Ovary (tissue), 9 donors: ENCODE data around the gene PLEK. TPM values are rescaled to one million over a fixed set of nuclear protein-coding genes. Genes with fewer than 3 reads are reported as not detected.
"Not testable (repeated sequence)": the region's sequence is repeated elsewhere in the genome, so short reads cannot be mapped to it uniquely, and the experiment has no call there.

ENCODE experiments used
- DNase-seq, 5 donors: peaks; one replicate each; pipeline ENCODE4 v3.0.0-alpha.2; 2019 to 2020
- H3K27ac ChIP-seq, 2 donors: fragments of 200-600 bp; one replicate each; pipeline versions ENCODE4 v1.5.1 to v1.8.0; 2019 to 2022
- H3K27me3 ChIP-seq: fragments of 200-600 bp; one replicate; pipeline ENCODE4 v1.8.0; 2022
- H3K36me3 ChIP-seq: fragments of 200-600 bp; sonication (generic); one replicate; pipeline ENCODE4 v1.5.1; 2019
- H3K4me1 ChIP-seq: one replicate; pipeline ENCODE4 v1.8.1; 2013; ENCODE audit warnings: mild to moderate bottlenecking, moderate library complexity; ENCODE audit not compliant: insufficient read depth
- H3K4me3 ChIP-seq: fragments of 200-600 bp; sonication (generic); one replicate; pipeline ENCODE4 v1.5.1; 2017
- H3K9me3 ChIP-seq, 2 donors: fragments of 200-600 bp in 1 of 2; sonication (generic) in 1 of 2; one replicate each; pipeline versions ENCODE4 v1.5.1 to v1.8.1; 2013 to 2019; ENCODE audit warnings: mild to moderate bottlenecking in 1 of 2, moderate library complexity in 1 of 2
- EP300 ChIP-seq: sonication (generic); formaldehyde crosslinking; IDR thresholded peaks from one replicate; pipeline ENCODE4 v1.6.1; 2017; ENCODE audit warnings: antibody characterized with exemption
- POLR2A ChIP-seq: fragments of 450-650 bp; IDR thresholded peaks from one replicate; pipeline ENCODE4 v1.6.1; 2017; ENCODE audit warnings: antibody characterized with exemption, mild to moderate bottlenecking, moderate library complexity
- WGBS, 3 donors: extraction: QIAGEN DNeasy Blood & Tissue Kit in 1 of 3; methylation state at CpG; one replicate each; pipeline versions ENCODE4 v1.1.5 to v1.1.7; 2013 to 2017; 5-methylcytosine and 5-hydroxymethylcytosine counted together
- intact Hi-C, 4 donors: fragments of 100-400 bp; cut with DNase I; formaldehyde crosslinking; loops; one replicate each; pipeline versions ENCODE4 v1.11.0 to v1.15.1; 2022 to 2023
- polyA plus RNA-seq, 2 donors: library from polyadenylated mRNA; stranded (reverse); fragments of 200-250 nt in 1 of 2; fragments of 350-450 nt in 1 of 2; fragmentation: Illumina TruSeq in 1 of 2; extraction: RNeasy Lipid Tissue Mini Kit (QIAGEN cat#74804) in 1 of 2; gene quantifications; one replicate each; pipeline ENCODE4 v1.2.3, GENCODE V29; 2013 to 2014
- total RNA-seq, 7 donors: library from RNA; depleted of rRNA in 2 of 7; stranded (reverse); fragments of >200 nt in 2 of 7; fragmentation: NEBNext Ultra II Directional in 3 of 7; extraction: Animal tissue kit (Norgen Biotek cat#: 25700) in 3 of 7; gene quantifications; one replicate each; pipeline versions ENCODE4 v1.1.0 to v1.2.4, GENCODE V29; 2016 to 2023
- TF ChIP-seq, protein P1 (sequence below), 3 donors: fragments of 450-650 bp in 2 of 3; fragments of 200-600 bp in 1 of 3; IDR thresholded peaks; one replicate each; pipeline versions ENCODE4 v1.5.1 to v1.8.0; 2016 to 2022; ENCODE audit warnings: antibody characterized with exemption in 3 of 3, mild to moderate bottlenecking in 1 of 3
- donor health status: DM: no; HTN: no; CAD: no; lungs with moderate emphysema.
- donor health status: DM: no; HTN: no; CAD: no.
- donor health status: Bipolar disorder and iron deficiency.
- donor health status: DM: yes; HTN: yes; CAD: no.
- donor health status: DM: no; HTN: no; CAD: no.
- donor health status: DM: yes; HTN: yes; CAD: no.

Gene PLEK
- total and polyA plus RNA-seq, 9 donors: 1.5 to 22.1 (median 2.7) TPM

DNA sequence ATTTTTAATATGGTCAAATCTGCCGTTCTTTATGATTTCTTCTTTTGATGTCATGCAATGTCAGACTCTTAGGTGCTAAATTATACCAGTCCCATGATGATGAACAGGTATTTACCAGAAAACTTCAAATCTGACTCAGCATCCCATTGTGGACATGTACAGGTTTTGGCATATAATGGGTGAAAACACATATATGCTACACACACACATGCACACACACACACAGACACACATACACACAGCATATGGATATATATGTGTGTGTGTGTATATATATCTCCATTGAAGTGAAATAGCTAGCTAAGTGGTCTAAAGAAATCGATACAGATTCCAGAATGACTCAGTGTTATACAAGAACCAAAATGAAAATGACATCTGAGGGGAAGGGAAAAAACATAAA, 7.4 kb downstream of the PLEK start:
- no peak for DNase-seq
- H3K27me3 ChIP-seq: no peaks in the 10 kb centered on the region
- no peaks in the 10 kb centered on the region for H3K4me1 ChIP-seq
- H3K27ac ChIP-seq: no peak overlapping the region
- no peaks in the 10 kb centered on the region for H3K36me3 ChIP-seq
- no peak overlapping the region for H3K4me3 ChIP-seq
- H3K9me3 ChIP-seq: no peaks in the 10 kb centered on the region
- intact Hi-C loops: no loop called here
- WGBS, 3 donors: 90 to 97% (median 92%) methylated on average over 2 of the region's 2 CpGs
- TF ChIP-seq, protein P1, sequence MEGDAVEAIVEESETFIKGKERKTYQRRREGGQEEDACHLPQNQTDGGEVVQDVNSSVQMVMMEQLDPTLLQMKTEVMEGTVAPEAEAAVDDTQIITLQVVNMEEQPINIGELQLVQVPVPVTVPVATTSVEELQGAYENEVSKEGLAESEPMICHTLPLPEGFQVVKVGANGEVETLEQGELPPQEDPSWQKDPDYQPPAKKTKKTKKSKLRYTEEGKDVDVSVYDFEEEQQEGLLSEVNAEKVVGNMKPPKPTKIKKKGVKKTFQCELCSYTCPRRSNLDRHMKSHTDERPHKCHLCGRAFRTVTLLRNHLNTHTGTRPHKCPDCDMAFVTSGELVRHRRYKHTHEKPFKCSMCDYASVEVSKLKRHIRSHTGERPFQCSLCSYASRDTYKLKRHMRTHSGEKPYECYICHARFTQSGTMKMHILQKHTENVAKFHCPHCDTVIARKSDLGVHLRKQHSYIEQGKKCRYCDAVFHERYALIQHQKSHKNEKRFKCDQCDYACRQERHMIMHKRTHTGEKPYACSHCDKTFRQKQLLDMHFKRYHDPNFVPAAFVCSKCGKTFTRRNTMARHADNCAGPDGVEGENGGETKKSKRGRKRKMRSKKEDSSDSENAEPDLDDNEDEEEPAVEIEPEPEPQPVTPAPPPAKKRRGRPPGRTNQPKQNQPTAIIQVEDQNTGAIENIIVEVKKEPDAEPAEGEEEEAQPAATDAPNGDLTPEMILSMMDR (IDR thresholded peaks at IDR 0.05): no peak
- TF ChIP-seq EP300 (no peak), POLR2A (no peak)

DNA sequence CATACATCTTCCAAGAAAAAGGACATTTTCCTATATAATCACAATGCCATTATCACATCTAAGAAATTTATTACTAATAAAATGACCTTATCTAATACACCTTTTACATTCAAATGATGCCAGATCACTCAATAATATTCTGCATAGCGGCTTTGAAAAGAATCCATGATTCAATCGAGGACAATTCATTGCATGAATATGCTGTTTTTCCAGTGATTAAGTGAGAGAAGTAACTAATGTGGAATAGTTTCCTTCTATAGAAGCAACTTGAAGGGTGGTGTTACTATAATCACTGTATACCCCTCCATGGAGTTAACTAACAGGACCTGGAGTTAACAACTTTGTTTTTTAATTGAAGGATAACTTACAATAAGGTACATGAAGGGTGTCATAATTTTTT, 9.1 kb downstream of the PLEK start:
- Histone ChIP-seq H3K4me3 (no peak overlapping the region), H3K36me3 (no peaks in the 10 kb centered on the region), H3K27me3 (no peaks in the 10 kb centered on the region), H3K9me3 (no peaks in the 10 kb centered on the region), H3K27ac (no peak overlapping the region), H3K4me1 (no peaks in the 10 kb centered on the region)
- 93 to 96% (median 95%) methylated on average over 2 of the region's 2 CpGs for WGBS, 3 donors
- no peak for DNase-seq
- intact Hi-C loops: no loop called here
- TF ChIP-seq POLR2A: no peak
- TF ChIP-seq EP300: no peak

DNA sequence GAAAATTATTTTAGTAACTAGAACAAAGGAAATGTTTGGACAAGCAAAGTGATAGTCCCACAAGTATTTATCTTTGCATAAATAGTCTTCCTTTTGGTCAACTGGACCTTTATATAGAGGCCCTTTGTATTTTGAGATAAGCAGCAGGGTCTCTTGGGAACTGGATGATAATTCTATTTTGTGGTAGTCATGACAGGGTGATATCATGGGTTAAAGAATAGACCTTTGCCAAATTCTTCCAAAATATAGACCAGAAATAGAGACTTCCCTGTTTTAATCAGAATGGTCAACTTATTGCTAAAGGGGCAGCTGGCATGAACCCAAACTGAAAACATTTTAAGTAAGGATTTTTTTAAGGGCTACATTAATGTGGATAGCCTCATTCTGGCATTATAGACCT, 10.5 kb downstream of the PLEK start:
- H3K4me3 ChIP-seq: no peak overlapping the region
- no peaks in the 10 kb centered on the region for H3K27me3 ChIP-seq
- TF ChIP-seq, protein P1 (IDR thresholded peaks at IDR 0.05): no peak
- TF ChIP-seq EP300: no peak
- no peak for TF ChIP-seq POLR2A
- intact Hi-C loops: no loop called here
- no peak for DNase-seq
- H3K9me3 ChIP-seq: no peaks in the 10 kb centered on the region
- H3K4me1 ChIP-seq: no peaks in the 10 kb centered on the region
- H3K36me3 ChIP-seq: no peaks in the 10 kb centered on the region
- no peak overlapping the region for H3K27ac ChIP-seq

DNA sequence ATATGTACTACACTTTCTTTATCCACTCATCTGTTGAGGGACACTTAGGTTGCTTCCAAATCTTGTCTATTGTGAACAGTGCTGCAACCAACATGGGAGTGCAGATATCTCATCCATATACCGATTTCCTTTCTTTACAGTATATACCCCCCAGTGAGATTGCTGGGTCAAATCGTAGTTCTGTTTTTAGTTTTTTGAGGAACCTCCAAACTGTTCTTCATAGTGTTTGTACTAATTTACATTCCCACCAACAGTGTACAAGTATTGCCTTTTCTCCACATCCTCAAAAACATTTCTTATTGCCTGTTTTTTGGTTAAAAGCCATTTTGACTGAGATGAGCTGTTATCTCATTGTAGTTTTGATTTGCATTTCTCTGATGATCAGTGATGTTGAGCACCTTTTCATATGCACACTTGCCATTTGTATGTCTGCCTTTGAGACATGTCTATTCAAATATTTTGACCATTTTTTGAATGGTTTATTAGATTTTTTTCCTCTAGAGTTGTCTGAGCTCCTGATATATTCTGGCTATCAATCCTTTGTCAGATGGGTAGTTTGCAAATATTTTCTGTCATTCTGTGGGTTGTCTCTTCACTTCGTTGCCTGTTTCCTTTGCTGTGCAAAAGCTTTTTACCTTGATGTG, 12.2 kb downstream of the PLEK start:
- Histone ChIP-seq H3K4me1 (no peaks in the 10 kb centered on the region), H3K27ac (no peak overlapping the region), H3K9me3 (no peaks in the 10 kb centered on the region), H3K27me3 (no peaks in the 10 kb centered on the region), H3K4me3 (no peak overlapping the region), H3K36me3 (no peaks in the 10 kb centered on the region)
- TF ChIP-seq, protein P1 (IDR thresholded peaks at IDR 0.05): no peak
- TF ChIP-seq EP300 (no peak), POLR2A (no peak)
- 83 to 87% (median 83%) methylated on average over 3 of the region's 3 CpGs for WGBS, 3 donors
- DNase-seq: no peak
- intact Hi-C loops: no loop called here

DNA sequence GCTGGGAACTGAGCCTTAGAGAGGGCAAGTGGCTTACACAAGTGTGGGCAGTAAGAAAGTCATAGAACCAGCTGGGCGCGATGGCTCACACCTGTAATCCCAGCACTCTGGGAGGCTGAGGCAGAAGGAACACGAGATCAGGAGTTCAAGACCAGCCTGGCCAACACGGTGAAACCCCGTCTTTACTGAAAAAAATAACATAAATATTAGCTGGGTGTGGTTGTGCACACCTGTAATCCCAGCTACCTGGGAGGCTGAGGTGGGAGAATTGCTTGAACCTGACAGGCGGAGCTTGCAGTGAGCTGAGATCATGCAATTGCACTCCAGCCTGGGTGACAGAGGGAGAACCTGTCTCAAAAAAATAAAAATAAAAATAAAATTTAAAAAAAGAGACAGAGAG, 13.7 kb downstream of the PLEK start:
- intact Hi-C loops, H3K27me3 ChIP-seq, H3K4me1 ChIP-seq, H3K36me3 ChIP-seq, H3K27ac ChIP-seq, H3K4me3 ChIP-seq, H3K9me3 ChIP-seq, DNase-seq: not testable (repeated sequence)
- 81 to 92% (median 89%) methylated on average over 6 of the region's 6 CpGs for WGBS, 3 donors
